Upper lobe of left lung (tissue), 4 donors: Measurements from ENCODE around the gene BMAL1.

Experiments used
- CTCF ChIP-seq, 6 experiments: fragments of 450-650 bp in 4 of 6; fragments of 200-600 bp in 2 of 6; sonication (generic) in 2 of 6; IDR thresholded peaks; one replicate each; pipeline ENCODE4 v1.5.1; 2016 to 2019; ENCODE audit warnings: antibody characterized with exemption in 6 of 6
- EP300 ChIP-seq, 4 donors: sonication (generic); formaldehyde crosslinking; IDR thresholded peaks; one replicate each; pipeline ENCODE4 v1.5.1; 2017; ENCODE audit warnings: antibody characterized with exemption in 4 of 4, control low read depth in 2 of 4
- POLR2AphosphoS5 ChIP-seq, 2 donors: sonication (generic); formaldehyde crosslinking; IDR thresholded peaks; one replicate each; pipeline ENCODE4 v1.5.1; 2017; ENCODE audit warnings: antibody characterized with exemption in 2 of 2

GRCh38 chr11:13375798-13376197 is 98.2 kb downstream of the BMAL1 start:
- TF ChIP-seq POLR2AphosphoS5 (IDR thresholded peaks at IDR 0.05) (no peak), CTCF (IDR thresholded peaks at IDR 0.05) (no peak), EP300 (IDR thresholded peaks at IDR 0.05) (no peak)
